NCI-H2171 treated with DMSO at 0.1 percent for 48 hours (cell line): ENCODE data around the gene KLF13.
"Not testable (repeated sequence)": the region's sequence is repeated elsewhere in the genome, so short reads cannot be mapped to it uniquely, and the experiment has no call there.

ENCODE experiments used
- DNase-seq: peaks from one replicate; lab custom pipeline; 2025; lab: John Stamatoyannopoulos, UW

Gene KLF13

DNA sequence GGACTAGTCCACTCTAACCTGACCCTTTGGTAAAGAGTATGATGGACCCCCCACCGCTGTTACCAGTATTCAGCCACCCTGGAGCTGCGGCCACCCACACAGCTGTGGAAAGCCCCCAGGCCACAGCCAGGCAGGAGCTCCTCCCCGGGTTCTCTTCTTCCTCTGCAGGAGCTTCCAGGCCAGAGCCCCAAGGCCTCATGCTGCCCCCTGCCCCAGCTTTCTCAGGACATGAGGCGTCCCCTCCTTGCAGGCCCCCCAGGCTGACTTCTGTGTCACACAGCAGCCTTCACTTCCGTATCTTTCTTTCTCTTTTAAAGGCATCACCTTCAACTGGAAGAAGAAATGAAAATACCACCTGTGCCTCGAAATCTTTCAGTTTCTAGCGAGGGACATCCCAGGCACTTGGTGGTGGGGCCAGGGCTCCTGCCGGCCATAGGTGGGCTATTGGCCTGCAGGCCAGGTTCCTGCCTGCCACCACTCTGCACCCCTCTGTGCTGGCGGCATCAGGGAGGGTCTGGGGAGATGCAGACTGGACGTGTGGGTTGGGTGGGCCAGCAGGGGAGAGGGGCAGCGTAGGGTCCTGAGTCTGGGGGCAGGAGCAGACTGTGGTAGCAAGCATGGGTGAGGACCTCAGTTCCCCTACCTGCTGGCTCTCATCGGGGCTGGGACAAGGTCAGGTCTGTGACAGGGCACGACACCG, 19.9 kb downstream of the KLF13 start:
- no peak for DNase-seq

DNA sequence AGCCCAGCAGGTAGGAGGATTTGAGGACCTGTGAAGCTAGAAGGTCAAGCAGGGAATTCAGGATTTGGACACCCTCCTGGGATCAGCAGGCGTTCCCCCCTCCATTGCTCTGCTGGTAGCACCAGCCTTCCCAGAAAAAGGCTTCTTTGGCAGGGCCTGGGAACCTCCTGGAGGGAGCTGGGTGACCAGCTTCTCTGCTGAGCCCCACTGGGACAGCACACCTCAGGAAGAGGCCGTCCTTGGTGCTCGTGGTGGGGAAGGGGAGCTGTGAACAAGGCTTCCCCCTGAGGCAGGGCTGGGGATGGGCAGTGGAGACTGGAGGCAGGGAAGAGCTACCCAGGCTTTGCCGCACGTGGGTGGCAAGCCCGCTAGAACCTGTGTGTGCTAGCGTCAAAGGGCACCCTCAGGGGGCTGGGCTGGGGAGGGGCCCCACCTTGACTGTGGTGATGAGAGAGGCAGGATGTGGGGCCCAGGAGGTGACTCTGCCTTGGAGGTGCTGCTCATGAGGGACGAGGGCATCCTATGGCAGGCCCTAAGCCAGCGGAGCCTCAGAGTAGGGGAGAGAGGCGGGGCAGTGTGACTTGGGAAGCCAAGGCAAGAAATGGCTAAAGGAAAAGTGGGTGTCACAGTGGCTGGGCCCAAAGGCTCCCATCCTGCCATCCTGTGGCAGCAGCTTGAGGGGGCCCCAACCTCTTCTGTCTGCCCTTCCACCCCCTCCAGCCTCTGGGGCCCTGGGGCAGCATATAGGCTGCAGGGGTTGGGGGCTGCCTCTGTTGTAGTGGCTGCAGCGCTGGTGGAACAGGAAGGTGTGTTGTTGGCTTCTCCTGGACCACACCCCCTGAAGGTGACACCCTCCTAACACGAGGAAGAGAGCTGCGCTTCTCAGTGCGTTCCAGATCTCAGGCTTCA, 20.7 kb downstream of the KLF13 start:
- no peak for DNase-seq

DNA sequence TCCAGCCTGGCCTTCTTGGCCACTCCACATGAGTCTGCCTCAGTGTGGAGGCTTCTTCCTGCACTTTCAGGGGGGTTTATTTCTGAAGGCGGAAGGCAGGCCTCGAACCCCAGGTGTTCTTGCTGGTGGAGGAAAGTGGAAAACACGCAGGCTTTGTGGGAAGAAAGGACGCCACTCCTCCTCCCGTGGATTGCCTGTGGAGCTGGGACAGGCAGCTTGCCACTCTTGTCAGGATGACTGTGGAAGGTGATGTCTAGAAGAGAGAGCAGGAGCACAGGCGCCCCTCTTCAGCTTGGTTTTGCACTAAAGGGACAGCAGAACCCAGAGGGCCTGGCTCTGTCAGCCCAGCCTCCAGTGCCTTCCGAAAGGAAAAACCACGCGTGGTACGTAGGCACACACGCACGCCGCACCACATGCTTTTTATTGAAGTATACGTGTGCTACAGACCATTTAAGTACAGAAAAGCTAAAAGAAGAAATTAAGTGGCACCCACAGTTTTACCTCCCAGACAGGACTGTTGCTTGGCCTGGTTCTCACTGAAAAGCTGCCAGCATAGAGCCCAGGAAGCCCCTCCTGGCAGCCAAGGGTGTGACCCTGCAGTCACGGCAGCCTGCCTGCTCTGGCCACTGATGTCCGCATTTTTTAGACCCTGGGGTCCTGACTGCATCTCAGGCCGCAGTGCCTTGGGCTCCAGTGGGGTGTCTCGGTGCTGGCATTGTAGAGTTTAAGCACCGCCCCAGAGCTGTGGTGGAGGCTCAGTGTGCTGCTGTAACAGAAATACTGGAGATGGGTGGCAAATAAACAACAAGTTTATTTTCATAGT, 21.6 kb downstream of the KLF13 start:
- no peak for DNase-seq

DNA sequence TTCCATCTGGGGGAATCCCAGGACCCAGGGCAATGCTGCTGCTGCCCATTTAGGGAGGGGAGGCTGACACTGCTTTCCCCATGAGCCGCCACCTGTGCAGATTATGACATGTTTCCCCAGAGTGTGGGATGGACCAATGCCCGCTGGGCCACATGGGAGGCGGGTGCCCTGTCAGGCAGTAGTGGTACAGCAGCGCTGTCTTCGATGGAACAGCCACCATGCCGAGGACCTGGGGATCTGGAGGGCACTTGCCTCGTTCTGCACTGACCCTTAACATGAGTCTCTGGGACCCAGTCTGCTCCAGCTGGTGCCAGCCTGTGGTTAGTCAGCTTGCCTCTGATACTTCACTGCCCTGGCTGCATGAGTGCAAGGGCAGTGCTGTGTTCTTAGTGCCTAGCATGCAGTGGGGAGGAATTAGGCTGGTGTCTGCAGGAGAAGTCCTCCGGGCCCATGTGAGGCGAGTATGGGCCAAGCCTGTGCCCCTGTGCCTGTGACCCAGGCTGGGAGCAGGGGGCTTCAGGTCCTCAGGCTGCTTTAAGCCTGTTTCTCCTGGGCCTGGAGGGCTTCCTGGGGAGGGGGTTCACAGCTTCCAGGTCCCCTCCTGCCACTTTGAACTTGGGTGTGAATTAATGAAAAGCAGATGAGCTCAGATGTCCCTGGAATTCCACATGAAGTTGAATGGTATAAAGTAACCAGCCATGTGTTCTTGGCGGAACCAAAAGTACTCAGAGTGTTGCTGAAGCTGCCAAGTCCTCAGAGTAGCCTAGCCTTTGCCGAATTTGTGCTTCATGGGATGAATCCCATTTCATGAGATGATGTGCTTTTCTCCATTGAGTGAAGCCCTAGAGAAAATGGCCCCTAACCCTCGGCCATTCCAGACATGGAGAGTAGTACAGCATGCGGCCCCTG, 22.9 kb downstream of the KLF13 start:
- no peak for DNase-seq

DNA sequence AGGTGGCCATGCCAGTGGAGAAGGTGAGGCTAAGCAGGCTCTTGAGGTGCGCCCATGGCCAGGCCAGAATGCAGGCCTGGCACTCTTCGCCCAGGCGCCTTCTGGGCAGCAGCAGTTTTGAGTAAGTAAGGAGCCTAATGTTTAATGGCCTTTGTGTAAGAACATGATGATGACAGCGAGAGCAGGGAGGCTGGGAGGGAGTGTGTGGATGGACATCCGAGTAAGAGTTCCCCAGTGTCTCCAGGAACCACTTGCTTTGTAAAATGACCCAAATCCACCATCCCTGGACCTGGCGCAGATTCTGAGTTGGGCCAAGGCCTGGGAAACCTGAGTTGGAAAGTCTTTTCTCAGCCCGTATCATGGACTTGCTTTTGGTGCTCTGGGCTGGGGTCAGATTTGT, 24.1 kb downstream of the KLF13 start:
- DNase-seq = no peak

DNA sequence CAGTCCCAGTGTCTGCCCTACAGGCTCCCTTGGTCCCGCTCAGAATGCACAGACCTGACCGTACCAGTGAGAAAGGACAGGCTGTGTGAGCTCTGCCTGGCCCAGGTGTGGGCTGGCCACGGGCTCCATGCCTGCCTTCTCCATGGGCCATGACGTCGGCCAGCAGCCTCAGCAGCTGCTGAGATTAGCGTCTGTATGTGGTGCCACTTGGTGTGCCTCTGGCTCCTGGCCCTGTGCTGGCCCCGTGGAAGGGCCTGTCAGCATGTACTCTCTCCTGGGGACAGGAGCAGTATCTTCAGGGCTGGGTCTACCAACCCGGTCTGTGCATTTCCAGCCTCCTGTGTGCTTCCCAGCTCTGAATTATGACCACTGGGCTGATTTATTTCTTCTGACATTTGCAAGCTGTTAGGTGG, 25.7 kb downstream of the KLF13 start:
- peak; percentile 17 for DNase-seq

DNA sequence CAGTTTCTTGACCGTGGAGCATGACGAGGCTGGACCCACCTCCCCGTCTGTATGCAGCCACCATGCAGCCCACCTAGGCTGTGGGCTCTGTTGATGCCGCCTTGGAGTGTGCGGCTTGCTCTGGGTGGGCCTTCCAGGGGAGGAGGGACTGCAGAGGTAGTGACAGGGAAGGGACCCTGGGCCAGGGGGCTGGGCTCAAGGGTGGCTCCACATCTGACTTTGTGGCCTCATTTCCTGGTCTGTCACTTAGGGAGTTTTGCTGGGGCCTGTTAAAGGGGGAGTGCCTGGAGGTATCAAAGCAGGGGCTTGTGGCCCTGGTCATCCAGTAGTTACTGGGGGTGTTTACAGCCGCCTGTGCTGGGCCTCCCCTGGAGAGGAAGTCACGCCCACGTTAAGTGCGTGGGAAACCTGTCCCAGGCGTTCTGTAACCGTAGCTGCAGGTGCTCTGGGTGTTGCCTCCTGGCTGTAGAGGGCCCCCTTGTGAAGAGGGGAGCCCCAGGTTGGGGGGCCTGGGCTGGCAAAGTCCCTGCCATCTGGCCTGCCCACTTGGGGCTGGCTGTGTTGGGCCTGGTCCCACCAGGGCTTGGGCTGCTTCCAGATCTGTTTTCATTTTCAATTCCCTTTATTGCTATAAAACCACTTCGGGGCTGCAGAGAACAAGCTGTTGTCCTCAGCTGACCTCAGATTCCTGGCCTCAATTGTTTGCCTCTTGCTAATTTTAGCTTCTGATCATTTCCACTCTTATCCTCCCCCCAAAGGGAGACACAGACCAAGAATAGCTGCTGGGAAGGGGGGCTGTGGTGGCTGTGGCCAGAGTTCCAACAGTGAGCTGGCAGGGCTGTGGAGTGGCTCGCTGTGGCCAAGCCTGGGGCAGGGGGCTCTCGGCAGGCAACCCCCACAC, 26.5 kb downstream of the KLF13 start:
- peak; percentile 86 for DNase-seq

DNA sequence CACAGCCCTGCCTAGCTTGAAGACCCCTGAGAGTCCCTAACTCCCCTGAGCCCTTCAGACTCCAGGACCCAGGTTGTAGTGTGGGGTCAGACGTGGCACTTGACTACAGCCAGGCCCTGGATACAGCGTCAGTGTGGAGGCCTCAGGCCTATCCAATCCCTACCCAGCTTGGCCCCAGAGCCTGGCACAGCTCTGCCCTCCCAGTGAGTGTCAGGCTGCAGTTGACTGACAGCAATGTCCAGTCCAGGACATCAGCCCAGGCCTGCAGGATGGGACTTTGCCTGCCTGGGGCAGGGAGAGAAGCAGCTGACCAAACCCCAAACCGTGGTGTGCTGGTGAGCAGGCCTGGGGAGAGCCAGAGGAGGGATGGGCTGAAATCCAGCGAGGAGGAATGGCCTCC, 27.3 kb downstream of the KLF13 start:
- DNase-seq = no peak

DNA sequence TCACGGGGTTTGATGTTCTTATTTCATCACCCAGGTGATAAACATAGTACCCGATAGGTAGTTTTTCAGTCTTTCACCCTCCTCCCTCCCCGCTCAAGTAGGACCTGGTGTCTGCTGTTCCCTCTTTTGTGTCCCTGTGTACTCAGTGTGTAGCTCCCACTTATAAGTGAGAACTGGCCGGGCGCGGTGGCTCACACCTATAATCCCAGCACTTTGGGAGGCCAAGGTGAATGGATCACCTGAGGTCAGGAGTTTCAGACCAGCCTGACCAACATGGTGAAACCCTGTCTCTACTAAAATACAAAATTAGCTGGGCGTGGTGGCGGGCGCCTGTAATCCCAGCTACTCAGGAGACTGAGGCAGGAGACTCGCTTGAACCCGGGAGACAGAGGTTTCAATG, 29.5 kb downstream of the KLF13 start:
- DNase-seq = not testable (repeated sequence)

DNA sequence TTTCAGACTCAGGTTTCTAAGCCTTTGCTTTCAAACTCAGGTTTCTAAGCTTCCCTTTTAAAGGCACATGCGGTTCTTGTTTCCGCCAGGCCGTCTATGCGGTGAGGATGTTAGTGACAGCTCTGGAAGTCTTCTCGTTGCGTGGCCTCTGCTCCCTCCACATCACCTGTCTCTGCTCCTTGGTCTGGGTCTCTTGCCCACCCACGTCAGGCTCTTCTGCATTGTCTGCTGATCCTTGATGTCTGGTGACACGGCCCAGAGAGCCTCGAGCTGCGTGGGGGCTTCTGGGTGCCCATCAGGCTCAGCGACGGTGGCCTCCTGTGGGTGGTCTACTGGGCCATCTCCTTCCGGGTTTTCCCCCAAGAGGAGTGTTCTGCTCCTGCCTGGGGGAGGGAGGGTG, 30.5 kb downstream of the KLF13 start:
- DNase-seq = no peak

DNA sequence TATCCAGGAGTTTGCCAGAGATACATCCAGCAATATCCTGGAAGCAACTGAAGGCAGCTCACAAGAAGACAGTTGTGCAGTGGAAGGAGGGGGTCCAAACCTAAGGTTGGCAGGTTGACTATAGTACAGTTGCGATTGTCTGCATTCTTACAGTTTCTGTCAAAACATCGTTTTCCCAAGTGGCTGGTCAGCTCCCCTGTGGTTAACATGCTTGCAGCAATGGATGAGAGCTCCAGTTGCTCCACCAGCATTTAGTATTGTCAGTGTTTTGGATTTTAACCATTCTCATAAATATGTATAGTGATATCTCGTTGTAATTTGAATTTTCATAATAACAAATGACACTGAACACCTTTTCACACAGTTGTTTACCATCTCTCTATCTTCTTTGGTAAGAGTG, 31.5 kb downstream of the KLF13 start:
- no peak for DNase-seq

DNA sequence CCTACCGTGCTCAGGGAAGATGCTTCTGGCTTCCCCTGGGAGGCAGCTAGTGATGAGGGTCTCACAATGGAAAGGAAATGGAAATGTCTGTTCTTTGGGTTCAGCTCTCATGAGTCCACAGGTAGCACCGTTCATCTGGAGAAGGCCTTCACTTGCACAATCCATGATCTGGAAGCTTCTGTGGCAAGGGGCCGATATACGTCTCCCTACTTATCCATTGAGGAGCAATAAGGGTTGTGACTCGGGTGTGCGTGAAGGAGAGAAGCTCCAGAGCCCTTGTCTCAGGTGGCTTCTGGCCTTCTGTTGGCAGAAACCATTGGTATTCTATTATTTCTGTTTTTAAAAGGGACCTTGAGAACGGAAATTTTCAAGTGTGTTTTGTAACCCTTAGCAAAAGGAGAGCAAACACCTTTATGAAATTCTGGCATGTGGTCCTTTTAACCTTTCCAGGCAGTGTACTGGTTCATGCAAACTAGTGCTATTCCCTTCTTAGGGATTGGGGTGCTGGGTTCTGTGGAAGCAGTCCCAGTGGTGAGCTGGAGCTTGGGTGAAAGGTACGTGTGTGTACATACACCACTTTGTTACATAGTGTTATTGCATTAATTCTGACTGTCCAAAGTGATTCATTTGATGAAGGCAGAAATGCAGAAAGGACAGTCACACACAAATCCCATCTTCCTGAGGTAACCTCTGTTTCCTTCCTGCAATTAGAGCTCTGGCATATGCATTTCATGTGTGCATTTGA, 32.5 kb downstream of the KLF13 start:
- DNase-seq = no peak

DNA sequence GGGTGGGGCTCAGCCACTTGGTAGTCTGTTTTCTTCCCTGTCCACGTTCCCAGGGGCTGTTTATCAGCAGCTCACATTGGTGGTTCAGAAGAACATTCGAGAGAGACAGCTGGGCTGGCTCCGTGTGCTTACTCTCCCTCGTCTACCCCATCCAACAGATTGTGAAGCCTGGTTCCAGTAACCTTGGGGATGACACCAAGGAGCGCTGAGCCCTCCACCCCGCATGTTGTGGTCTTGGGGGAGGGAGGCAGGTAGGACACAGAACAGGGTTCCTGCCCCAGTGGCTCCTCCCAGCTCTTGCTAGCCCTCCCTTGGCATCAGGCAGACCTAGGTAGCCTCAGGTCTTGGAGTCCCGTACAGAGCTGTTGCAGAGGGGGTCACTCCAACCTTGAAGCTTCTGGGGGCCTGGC, 33.1 kb downstream of the KLF13 start:
- DNase-seq = peak; percentile 36

DNA sequence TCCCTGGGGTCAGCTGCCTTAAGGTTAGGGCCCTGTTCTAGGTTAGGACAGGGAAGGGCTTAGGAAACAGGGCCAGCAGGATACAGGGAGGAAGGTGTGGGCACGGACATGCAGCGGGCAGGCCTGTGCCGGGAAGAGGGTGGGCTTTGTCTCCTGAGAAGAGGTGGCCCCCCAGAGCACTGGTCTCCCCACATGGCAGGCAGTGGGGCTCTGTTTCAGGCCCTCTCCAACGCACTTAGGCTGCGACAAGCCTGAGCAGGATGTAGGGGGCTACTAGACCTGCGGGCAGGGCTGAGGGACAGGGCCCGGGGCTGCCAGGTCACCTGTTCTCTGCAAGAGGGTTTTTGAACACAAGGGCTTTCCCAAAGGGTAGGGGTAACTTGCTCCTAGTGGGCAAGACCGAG, 33.5 kb downstream of the KLF13 start:
- DNase-seq = no peak

DNA sequence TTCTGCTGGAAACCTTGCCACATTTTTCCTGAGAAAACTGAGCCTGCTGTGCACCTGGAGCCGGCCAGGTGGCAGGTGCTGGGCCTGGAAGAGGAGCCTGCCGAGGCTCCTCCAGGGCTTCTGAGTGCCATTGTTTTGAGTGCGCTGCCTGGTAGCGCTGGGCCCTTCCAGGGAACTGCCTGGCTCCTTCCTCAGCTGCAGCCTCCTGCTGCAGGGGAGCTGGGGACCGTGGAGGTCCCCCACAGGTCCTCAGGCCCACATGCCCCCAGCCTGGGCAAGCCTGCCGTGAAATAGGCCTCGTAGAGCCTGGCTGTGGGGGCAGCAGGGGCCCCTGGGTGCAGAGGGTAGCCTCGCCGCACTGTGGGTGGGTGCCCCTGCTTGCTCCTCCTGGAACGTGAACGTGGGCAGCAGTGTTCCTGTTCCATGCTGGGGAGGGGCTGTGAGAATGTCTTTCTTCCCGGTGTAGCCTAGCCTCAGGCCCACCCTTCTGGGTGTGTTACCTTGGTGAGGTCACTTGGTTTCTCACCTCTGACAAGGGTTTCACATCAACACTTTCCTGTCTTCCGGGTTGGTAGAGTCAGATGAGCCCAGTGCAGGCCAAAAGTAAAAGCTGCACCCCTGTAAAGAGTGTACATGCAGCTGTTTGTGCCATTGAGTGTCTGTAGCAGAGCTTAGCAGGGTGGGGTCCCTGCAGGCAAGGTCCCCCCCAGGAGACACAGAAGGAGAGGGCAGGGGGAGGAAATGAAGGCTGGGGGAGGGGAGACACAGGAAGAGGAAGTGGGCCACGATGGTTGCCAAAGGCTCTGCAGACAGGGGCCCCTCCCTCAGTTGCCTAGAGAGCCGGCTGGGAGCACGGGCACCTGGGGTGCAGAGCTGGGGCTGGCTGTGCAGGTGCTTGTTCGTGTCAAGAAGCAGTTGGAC, 34.5 kb downstream of the KLF13 start:
- peak; percentile 83 for DNase-seq

DNA sequence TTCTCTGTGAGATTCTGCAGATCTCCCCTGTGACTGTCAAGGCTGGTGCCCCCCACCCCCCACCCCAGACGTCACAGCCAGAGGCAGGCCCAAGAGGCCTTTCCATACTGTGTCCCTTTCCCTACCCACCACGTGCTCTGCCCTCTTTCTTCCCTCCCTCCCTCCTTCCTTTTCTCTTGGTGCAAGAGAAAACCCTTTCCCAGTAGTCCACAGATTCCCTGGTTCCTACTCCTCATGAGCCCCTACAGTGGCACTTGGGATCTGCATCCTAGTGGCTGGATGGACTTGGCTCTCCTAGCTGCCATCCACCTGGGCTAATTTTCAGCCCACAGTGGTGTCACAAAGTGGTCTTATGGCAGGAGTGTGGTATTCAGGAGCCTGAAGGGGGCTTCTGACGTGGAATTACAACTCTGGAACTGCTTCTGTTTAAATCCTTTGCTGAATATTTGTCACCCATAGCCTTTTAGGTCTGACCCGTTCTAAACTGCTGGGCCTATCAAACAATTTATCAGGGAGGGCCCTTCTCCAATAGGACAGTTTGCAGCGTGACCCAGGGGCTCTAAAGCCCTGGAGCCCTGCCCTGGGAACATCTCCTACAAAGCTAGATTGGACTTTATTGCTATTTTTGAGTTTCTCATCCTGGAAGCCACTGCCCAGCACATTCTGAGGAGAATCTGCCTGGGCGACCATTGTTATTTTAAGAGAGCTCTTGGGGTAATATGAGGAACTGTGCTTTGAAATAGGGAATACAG, 35.3 kb downstream of the KLF13 start:
- DNase-seq = peak; percentile 43

DNA sequence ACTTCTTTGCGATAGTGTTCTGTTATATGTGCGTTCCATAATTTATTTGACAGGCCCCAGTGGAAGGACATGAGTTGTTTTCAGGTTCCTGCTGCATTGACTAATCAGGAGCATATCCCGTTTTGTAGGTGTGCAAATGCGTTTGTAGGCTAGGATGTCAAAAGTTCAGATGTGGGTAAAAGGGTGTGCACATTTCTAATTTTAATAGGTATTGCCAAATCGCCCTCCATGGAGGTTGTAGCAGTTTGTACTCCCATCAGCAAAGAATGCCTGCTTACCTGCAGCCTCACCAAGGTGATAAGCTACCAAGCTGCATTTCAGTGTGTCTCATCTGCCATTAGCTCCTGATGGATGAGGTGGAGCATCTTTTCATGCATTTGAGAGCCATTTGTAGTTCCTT, 36.3 kb downstream of the KLF13 start:
- no peak for DNase-seq
